ENCODE data around the gene TSC2.

The TSC2 gene

GRCh38 chr16:2089706-2090480 is 42.1 kb downstream of the TSC2 start:
- no peak for TF ChIP-seq CTCF (IDR thresholded peaks at IDR 0.05; ENCODE audit: insufficient read depth, missing control alignments)
- FAIRE-seq, result no peak
- DNase-seq (ENCODE audit: insufficient read length, low spot score), result no peak

GRCh38 chr16:2090481-2090776 is 42.6 kb downstream of the TSC2 start:
- TF ChIP-seq CTCF (IDR thresholded peaks at IDR 0.05; ENCODE audit: insufficient read depth, missing control alignments), result no peak
- DNase-seq (ENCODE audit: insufficient read length, low spot score) (no peak), FAIRE-seq (no peak)

GRCh38 chr16:2090777-2091546 is 43.2 kb downstream of the TSC2 start:
- FAIRE-seq (no peak), DNase-seq (ENCODE audit: insufficient read length, low spot score) (no peak)

GRCh38 chr16:2091547-2092255 is 43.9 kb downstream of the TSC2 start:
- FAIRE-seq, result no peak
- TF ChIP-seq CTCF (IDR thresholded peaks at IDR 0.05; ENCODE audit: insufficient read depth, missing control alignments), result no peak
- no peak for DNase-seq (ENCODE audit: insufficient read length, low spot score)

More at GRCh38 chr16:2090777-2091546, 43.2 kb downstream of the TSC2 start:
- TF ChIP-seq CTCF (IDR thresholded peaks at IDR 0.05; ENCODE audit: insufficient read depth, missing control alignments), result no peak

GRCh38 chr16:2092256-2092620 is 44.5 kb downstream of the TSC2 start:
- DNase-seq (ENCODE audit: insufficient read length, low spot score) (no peak), FAIRE-seq (no peak)
- no peak for TF ChIP-seq CTCF (IDR thresholded peaks at IDR 0.05; ENCODE audit: insufficient read depth, missing control alignments)

- no peak for DNase-seq (ENCODE audit: insufficient read length, low spot score)
- TF ChIP-seq CTCF (IDR thresholded peaks at IDR 0.05; ENCODE audit: insufficient read depth, missing control alignments), result no peak
- FAIRE-seq, result no peak
Observed at GRCh38 chr16:2092866-2093265, 45.1 kb downstream of the TSC2 start.

All from D721Med (cell line).